Left lung (tissue), 10 donors: ENCODE data around the gene BRSK2. TPM values are rescaled to one million over a fixed set of nuclear protein-coding genes. Genes with fewer than 3 reads are reported as not detected.

ENCODE experiments used
- ATAC-seq: fragments of 200-7000 bp; cut with Tn5 transposase; one replicate; pipeline ENCODE4 v1.9.1; 2020; ENCODE audit warnings: moderate library complexity
- DNase-seq, 4 donors: peaks; one replicate each; pipeline ENCODE4 v3.0.0-alpha.2; 2013 to 2020
- H3K27ac ChIP-seq, 2 donors: fragments of 200-600 bp; sonication (generic) in 1 of 2; one replicate each; pipeline versions ENCODE4 v1.5.0 to v1.8.0; 2020 to 2021
- H3K27me3 ChIP-seq, 2 donors: fragments of 200-600 bp; sonication (generic) in 1 of 2; one replicate each; pipeline versions ENCODE4 v1.5.0 to v1.8.0; 2020 to 2021
- H3K36me3 ChIP-seq, 2 donors: fragments of 200-600 bp; sonication (generic) in 1 of 2; one replicate each; pipeline versions ENCODE4 v1.5.0 to v1.8.0; 2020 to 2021
- H3K4me1 ChIP-seq, 2 donors: fragments of 200-600 bp; one replicate each; pipeline ENCODE4 v1.8.0; 2021
- H3K4me3 ChIP-seq, 2 donors: fragments of 200-600 bp; sonication (generic) in 1 of 2; one replicate each; pipeline versions ENCODE4 v1.5.0 to v1.8.0; 2020 to 2021; ENCODE audit warnings: mild to moderate bottlenecking in 1 of 2
- H3K9me3 ChIP-seq, 2 donors: fragments of 200-600 bp; sonication (generic) in 1 of 2; one replicate each; pipeline versions ENCODE4 v1.5.0 to v1.8.0; 2020 to 2021
- CTCF ChIP-seq, 2 donors: fragments of 200-600 bp; sonication (generic) in 1 of 2; IDR thresholded peaks; one replicate each; pipeline versions ENCODE4 v1.5.0 to v1.8.0; 2021; ENCODE audit warnings: antibody characterized with exemption in 2 of 2
- intact Hi-C, 2 donors: fragments of 100-400 bp; cut with DNase I; formaldehyde crosslinking; loops; one replicate each; pipeline versions ENCODE4 v1.11.2 to v1.14.2; 2022
- polyA plus RNA-seq, 6 donors: library from polyadenylated mRNA; unstranded; fragments of 120-200 nt; gene quantifications; one replicate each; pipeline ENCODE4 v1.2.1, GENCODE V29; 2013; ENCODE audit not compliant: insufficient read length in 6 of 6
- total RNA-seq, 2 donors: library from RNA; stranded (reverse); fragmentation: NEBNext Ultra II Directional; extraction: Animal tissue kit (Norgen Biotek cat#: 25700); gene quantifications; one replicate each; pipeline ENCODE4 v1.2.1, GENCODE V29; 2021
- donor health status: DM: no; HTN: yes; CAD: no.
- donor health status: DM: no; HTN: no; CAD: no.

Gene BRSK2
- total and polyA plus RNA-seq, 8 donors: 0.13 to 1.1 (median 0.69) TPM

- Histone ChIP-seq H3K9me3 (no peaks in the 10 kb centered on the region), H3K4me1 (peaks cover 3 to 14% of the 10 kb centered on the region in 2 donors), H3K4me3 (peak overlapping the region; percentile 37 to 40), H3K27ac (peak overlapping the region in 1 of 2 donors; percentile 65), H3K36me3 (no peaks in the 10 kb centered on the region), H3K27me3 (peaks cover 24 to 69% of the 10 kb centered on the region in 2 donors)
- intact Hi-C loops: no loop called here
- TF ChIP-seq CTCF (IDR thresholded peaks at IDR 0.05): peak in 1 of 2 donors; percentile 19
- ATAC-seq: peak; percentile 99
- DNase-seq: peak; percentile 86 to 96 (median 94)
These were observed 417 bp upstream of the BRSK2 start for GRCh38 chr11:1389103-1389931.

- TF ChIP-seq CTCF (IDR thresholded peaks at IDR 0.05): no peak
- peak in 1 of 4 donors; percentile 72 for DNase-seq
- no peak for ATAC-seq
- Histone ChIP-seq H3K4me1 (peaks cover 3 to 14% of the 10 kb centered on the region in 2 donors), H3K9me3 (no peaks in the 10 kb centered on the region), H3K27me3 (peaks cover 24 to 68% of the 10 kb centered on the region in 2 donors), H3K27ac (no peak overlapping the region), H3K36me3 (no peaks in the 10 kb centered on the region), H3K4me3 (no peak overlapping the region)
- intact Hi-C loops: no loop called here
These were observed 933 bp downstream of the BRSK2 start for GRCh38 chr11:1390569-1391164.

- ATAC-seq: no peak
These were observed 1.7 kb downstream of the BRSK2 start for GRCh38 chr11:1391165-1392075.

DNA sequence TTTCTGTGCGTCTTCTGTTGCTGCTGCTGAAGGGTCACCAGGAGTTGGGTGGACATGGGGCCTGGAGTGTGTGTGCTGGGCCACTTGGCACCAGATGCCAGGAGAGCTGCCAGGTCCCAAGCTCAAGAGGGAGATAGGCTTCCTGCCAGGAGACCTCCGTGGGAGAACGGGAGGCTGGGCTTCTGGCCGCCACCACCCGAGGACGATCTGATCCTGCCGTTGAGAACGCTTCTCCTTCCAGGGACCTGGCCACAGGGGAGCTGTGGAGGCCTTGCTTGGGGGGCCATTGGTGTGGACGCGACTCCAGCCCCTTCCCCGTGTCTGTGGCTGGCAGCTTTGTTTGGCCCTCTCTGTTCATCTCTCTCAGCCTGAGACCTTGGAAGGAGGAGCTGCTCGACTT is 2.4 kb downstream of the BRSK2 start:
- H3K27me3 ChIP-seq: peaks cover 24 to 82% of the 10 kb centered on the region in 2 donors
- DNase-seq (peak in 1 of 4 donors; percentile 60), ATAC-seq (no peak)
- H3K9me3 ChIP-seq: no peaks in the 10 kb centered on the region
- no peak overlapping the region for H3K4me3 ChIP-seq
- intact Hi-C loops: no loop called here
- no peaks in the 10 kb centered on the region for H3K36me3 ChIP-seq
- peaks cover 3 to 14% of the 10 kb centered on the region in 2 donors for H3K4me1 ChIP-seq
- TF ChIP-seq CTCF (IDR thresholded peaks at IDR 0.05): no peak
- no peak overlapping the region for H3K27ac ChIP-seq

More at GRCh38 chr11:1391165-1392075, 1.7 kb downstream of the BRSK2 start:
- no peaks in the 10 kb centered on the region for H3K9me3 ChIP-seq
- H3K4me1 ChIP-seq: peaks cover 3 to 14% of the 10 kb centered on the region in 2 donors
- no peak for TF ChIP-seq CTCF (IDR thresholded peaks at IDR 0.05)
- no peak overlapping the region for H3K27ac ChIP-seq
- intact Hi-C loops: no loop called here
- peak in 1 of 4 donors; percentile 49 for DNase-seq
- H3K4me3 ChIP-seq: no peak overlapping the region
- no peaks in the 10 kb centered on the region for H3K36me3 ChIP-seq
- H3K27me3 ChIP-seq: peaks cover 24 to 76% of the 10 kb centered on the region in 2 donors
